Astrocyte of the cerebellum (primary cell): ENCODE data around the gene TMEM256.

Experiments used
- DNase-seq: peaks from one replicate; pipeline ENCODE4 v3.0.0-alpha.2; 2011; ENCODE audit warnings: low read depth
- H3K4me3 ChIP-seq: 2 replicates; pipeline ENCODE4 v1.5.1; 2011; ENCODE audit warnings: mild to moderate bottlenecking, low read depth, low read length, moderate library complexity
- CTCF ChIP-seq: IDR thresholded peaks from 2 replicates; pipeline ENCODE4 v1.5.1; 2012; ENCODE audit warnings: low read length, low read depth, moderate library complexity, mild to moderate bottlenecking; ENCODE audit errors: missing control alignments
- in situ Hi-C: cut with HindIII; loops from 2 replicates; pipeline ENCODE4 v1.10.0; 2017; ENCODE audit warnings: low sequenced_read_pairs

TMEM256 gene

GRCh38 chr17:7416323-7416722, 12.4 kb upstream of the TMEM256 start:
- in situ Hi-C loops, result no loop called here
- no peak overlapping the region for H3K4me3 ChIP-seq
- DNase-seq, result no peak
- TF ChIP-seq CTCF, result no peak

- in situ Hi-C loops, result no loop called here
- no peak for TF ChIP-seq CTCF
- no peak for DNase-seq
- no peak overlapping the region for H3K4me3 ChIP-seq
Observed at GRCh38 chr17:7415784-7416183, 11.9 kb upstream of the TMEM256 start.

- TF ChIP-seq CTCF, result no peak
- no peak for DNase-seq
- H3K4me3 ChIP-seq, result no peak overlapping the region
- in situ Hi-C loops, result no loop called here
Observed at GRCh38 chr17:7414837-7415236, 10.9 kb upstream of the TMEM256 start.

- no peak overlapping the region for H3K4me3 ChIP-seq
- TF ChIP-seq CTCF, result no peak
- in situ Hi-C loops, result no loop called here
- no peak for DNase-seq
Observed at GRCh38 chr17:7413346-7413985, 9.6 kb upstream of the TMEM256 start.

GRCh38 chr17:7411427-7411750, 7.5 kb upstream of the TMEM256 start:
- no peak overlapping the region for H3K4me3 ChIP-seq
- no peak for DNase-seq
- in situ Hi-C loops, result no loop called here
- TF ChIP-seq CTCF, result no peak

- no peak overlapping the region for H3K4me3 ChIP-seq
- in situ Hi-C loops, result no loop called here
- no peak for TF ChIP-seq CTCF
- no peak for DNase-seq
Observed at GRCh38 chr17:7410634-7411426, 6.9 kb upstream of the TMEM256 start.
